ENCODE results near the gene APOL6.
"Not testable (repeated sequence)": the region's sequence is repeated elsewhere in the genome, so short reads cannot be mapped to it uniquely, and the experiment has no call there.

The APOL6 gene

DNA sequence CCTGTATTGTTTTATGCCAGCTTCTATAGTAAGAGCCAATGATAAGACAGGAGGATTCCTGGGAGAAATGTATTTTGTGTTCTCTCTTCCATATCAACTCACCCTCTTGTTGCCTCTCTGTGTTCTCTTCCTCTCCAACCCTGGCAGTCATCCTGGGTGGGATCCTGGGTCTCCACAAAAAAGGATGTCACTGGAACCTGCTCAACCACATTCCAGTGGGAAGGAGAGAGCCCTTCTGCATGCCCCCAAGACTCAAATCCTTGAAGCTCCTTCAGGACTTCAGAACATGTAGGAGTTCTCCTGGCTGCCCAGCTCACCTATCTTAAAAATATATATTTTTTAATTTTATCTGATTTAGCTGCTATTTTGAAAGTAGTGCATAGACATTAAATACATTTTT is 26.1 kb downstream of the APOL6 start:
- DNase-seq (ENCODE audit: insufficient read length, low spot score), result no peak
- no peak for FAIRE-seq

DNA sequence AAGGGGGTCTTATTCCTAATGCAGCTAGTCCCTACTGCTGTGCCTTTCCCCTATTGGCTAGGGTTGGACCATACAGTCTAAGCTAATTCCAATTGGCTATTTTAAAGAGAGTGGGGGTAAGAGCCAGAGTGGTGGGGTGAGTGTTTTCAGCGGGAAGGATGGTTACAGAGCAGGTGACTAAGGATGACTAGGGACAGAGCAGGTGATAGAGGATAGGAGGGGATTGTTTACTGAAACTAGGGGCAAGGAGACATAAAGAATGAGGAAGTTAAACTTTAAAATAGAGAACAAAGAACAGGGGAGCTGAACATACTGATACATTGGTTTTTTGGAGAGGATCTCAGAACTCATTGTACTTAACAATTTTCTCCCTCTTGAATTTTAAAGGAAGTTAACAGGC is 27.8 kb downstream of the APOL6 start:
- FAIRE-seq, result not testable (repeated sequence)

GRCh38 chr22:35677460-35678187 is 29.4 kb downstream of the APOL6 start:
- DNase-seq (ENCODE audit: insufficient read length, low spot score) (no peak), FAIRE-seq (no peak)

More for the DNA sequence above, 27.8 kb downstream of the APOL6 start:
- DNase-seq (ENCODE audit: insufficient read length, low spot score), result not testable (repeated sequence)

GRCh38 chr22:35678836-35679235 is 30.6 kb downstream of the APOL6 start:
- DNase-seq (ENCODE audit: insufficient read length, low spot score) (no peak), FAIRE-seq (no peak)

DNA sequence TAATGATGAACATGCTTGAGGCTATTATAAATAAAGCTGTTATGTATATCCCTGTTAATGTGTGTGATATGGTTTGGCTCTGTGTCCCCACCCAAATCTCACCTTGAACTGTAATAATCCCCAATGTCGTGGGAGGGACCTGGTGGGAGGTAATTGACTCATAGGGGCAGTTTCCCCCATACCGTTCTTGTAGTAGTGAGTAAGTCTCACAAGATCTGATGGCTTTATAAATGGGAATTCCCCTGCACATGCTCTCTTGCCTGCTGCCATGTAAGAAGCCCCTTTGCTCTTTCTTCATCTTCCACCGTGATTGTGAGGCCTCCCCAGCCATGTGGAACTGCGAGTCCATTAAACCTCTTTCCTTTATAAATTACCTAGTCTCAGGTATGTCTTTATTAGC is 31.2 kb downstream of the APOL6 start:
- DNase-seq (ENCODE audit: insufficient read length, low spot score); FAIRE-seq: not testable (repeated sequence)

- FAIRE-seq, result no peak
- DNase-seq (ENCODE audit: insufficient read length, low spot score), result no peak
Measured at GRCh38 chr22:35681454-35682052, 33.3 kb downstream of the APOL6 start.

- DNase-seq (ENCODE audit: insufficient read length, low spot score), result no peak
- FAIRE-seq, result no peak
Measured at GRCh38 chr22:35683560-35683959, 35.3 kb downstream of the APOL6 start.

DNA sequence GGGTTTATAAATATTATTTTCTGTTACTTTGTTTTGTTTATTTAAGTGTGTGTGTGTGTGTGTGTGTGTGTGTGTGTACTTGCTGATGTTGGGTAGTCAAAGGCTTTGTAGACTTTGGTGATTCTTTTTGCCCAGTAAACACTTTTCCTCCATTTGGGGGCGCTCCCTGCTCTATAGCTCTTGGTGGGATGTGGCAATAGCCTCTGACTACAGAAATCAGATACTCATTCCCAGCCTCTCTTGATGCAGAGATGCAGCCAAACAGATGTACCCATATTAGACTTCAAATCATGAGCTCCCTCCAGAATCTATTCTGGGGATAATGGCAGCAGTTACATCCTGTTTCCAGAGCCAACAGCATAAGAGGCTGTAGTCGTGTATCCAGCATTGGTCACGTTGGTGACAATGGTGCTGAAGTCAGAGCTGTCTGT is 36.0 kb downstream of the APOL6 start:
- no peak for FAIRE-seq
- no peak for DNase-seq (ENCODE audit: insufficient read length, low spot score)

GRCh38 chr22:35684732-35685131 is 36.5 kb downstream of the APOL6 start:
- FAIRE-seq (no peak), DNase-seq (ENCODE audit: insufficient read length, low spot score) (no peak)

DNA sequence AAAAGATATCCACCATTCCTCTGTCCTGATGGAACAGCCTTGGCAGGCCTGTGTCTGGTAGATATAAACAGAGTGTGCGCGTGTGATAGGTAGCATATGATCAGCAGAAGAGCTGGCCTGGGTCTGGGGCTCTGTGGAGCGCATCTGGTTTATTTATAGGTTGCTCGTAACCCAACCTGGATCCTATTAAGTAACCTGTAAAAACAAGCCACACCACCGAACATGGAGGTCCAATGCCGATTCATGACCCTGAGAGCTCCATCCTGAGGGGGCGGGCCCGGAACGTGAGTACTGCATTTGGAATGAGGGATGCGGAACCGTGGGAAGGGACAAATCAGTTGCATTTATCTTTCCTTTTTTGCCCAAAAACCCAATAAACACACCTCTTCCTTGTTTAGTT is 37.5 kb downstream of the APOL6 start:
- no peak for FAIRE-seq
- DNase-seq (ENCODE audit: insufficient read length, low spot score), result no peak

DNA sequence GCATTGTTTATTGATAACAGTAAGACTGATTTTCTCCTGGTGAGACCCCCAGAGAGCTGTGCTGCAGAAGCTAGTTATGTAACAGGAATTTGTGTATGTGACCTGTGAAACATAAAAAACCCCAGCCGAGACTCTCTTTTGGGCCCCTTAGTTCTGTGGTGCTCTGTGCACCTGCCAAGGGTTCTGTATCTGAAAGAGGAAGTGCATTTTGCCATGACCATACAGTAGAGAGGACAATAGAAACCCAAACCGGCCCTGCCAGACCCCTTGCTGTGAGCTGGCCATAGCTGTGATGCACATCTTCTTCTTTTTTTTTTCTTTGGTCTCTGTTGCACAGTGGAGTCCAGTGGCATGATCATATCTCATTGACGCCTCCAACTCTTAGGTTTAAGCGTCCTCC is 38.1 kb downstream of the APOL6 start:
- FAIRE-seq, result no peak

GRCh38 chr22:35687461-35687860 is 39.2 kb downstream of the APOL6 start:
- FAIRE-seq, result no peak

More for the DNA sequence above, 38.1 kb downstream of the APOL6 start:
- DNase-seq (ENCODE audit: insufficient read length, low spot score), result no peak

DNA sequence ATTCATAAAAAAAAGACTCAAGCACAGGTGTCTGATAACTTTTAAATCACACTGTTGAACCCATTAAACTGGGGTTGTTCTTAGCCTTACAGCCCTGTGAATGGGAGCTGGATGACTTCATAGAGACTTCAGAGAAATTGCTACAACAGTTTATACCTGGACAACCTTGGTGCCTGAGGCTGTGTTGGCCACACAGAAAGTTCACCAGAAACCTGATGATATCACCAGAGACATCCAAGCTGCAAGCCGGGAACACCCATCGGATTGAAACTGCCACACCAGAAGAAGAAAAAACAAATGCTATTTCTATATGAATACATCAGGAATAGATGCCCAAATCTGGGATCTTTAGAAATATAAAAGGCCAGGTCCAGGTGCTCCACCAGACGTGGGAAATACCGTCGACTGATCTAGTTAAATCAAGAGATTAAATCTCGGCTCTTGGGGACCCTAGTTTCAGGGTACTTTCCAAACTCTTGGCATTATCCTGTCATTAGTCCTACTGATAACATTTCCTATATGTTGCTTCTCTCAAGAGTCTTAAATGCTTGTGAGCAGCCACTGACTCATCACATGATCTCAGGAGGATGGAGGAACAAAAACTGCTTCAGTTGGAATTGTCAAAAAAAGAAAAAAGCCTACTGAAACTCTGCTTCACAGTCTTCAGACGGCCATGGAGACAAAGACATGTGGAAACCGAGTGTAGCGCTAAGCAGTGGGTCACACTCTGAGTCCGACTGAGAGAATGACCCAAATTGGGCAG is 40.8 kb downstream of the APOL6 start:
- FAIRE-seq, result no peak

More at GRCh38 chr22:35687461-35687860, 39.2 kb downstream of the APOL6 start:
- DNase-seq (ENCODE audit: insufficient read length, low spot score), result no peak

GRCh38 chr22:35690001-35690400 is 41.8 kb downstream of the APOL6 start:
- no peak for DNase-seq (ENCODE audit: insufficient read length, low spot score)
- FAIRE-seq, result no peak

More for the DNA sequence above, 40.8 kb downstream of the APOL6 start:
- DNase-seq (ENCODE audit: insufficient read length, low spot score), result no peak

DNA sequence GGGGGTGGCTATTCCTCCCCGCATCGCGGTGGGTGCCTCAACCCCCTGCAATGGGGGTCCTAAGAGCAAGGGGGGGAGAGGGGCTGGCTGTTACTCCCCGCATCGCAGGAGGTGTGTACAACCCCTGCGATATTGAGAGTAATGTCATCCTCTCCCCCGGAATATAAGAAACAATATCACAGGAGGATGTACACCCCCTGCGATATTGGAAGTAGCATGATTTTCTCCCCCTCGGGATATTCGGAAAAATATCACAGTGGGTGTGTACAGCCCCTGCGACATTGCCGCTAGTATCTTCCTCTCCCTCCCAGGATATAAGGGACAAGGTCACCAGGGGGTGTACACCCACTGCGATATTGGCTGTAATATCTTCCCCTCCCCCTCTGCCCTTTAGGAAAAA is 47.0 kb downstream of the APOL6 start:
- DNase-seq (ENCODE audit: insufficient read length, low spot score) (no peak), FAIRE-seq (no peak)

- DNase-seq (ENCODE audit: insufficient read length, low spot score), result no peak
- no peak for FAIRE-seq
Measured at GRCh38 chr22:35697142-35697541, 48.9 kb downstream of the APOL6 start.

GRCh38 chr22:35699852-35700251 is 51.6 kb downstream of the APOL6 start:
- not testable (repeated sequence) for DNase-seq (ENCODE audit: insufficient read length, low spot score); FAIRE-seq

DNA sequence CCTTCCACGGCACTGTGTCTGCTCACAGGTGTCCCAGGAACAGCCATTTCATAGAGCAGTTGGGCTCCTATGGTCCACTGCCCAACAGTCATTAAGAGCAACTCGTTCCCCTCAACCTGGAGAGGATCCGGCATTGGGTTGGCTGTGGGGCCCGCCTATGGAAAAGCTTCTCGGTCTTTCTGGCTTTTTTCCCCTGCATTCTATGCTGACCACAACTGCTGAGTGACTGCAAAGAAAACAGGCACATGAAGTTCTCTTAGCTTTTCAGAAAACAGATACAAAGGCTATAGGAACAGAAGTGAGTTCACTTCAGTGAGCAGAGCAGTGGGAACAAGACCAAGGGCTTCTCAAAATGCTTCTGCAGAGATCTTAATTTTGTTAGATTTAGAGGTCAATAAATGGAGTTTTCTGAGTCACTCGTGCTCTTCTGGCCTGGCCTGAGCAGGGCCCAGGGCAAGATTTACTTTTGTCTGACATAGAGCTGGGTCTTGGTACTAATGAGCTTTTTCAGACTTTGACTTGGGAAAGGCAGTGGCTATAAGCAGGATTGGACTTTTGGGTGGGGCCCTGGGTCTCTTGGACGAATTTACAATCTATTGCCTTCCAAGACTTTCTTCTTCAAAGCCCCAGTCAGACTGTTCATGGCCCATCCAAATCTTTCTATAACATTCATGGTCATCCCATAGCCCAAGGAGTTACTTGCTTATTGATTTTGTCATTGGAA is 55.8 kb downstream of the APOL6 start:
- FAIRE-seq (no peak), DNase-seq (ENCODE audit: insufficient read length, low spot score) (no peak)

- FAIRE-seq, result no peak
- DNase-seq (ENCODE audit: insufficient read length, low spot score), result peak; percentile 62
Measured at GRCh38 chr22:35705141-35705540, 56.9 kb downstream of the APOL6 start.

- FAIRE-seq (no peak), DNase-seq (ENCODE audit: insufficient read length, low spot score) (no peak)
Measured at GRCh38 chr22:35708453-35708852, 60.2 kb downstream of the APOL6 start.

DNA sequence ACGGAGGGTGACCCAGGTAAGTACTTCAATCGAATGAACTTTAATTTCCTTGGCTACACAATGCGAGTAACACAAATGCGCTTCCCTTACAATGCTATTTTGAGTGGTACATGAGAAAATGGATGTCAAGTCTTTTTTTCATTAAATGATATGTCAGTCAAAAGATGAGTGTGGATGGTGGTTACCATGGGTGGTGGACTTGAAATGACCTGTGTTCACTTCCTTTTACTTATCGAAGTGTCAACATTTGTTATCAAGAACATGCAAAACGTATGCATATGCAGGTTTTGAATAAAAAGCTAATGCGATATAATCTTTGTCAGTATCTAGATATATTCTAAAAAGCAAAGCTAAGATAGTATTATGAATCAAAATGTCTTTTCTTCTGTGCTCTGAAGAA is 60.7 kb downstream of the APOL6 start:
- no peak for DNase-seq (ENCODE audit: insufficient read length, low spot score)
- FAIRE-seq, result no peak

All from HTR-8/SVneo (cell line).